ENCODE data around the gene TMPRSS2. TPM values are rescaled to one million over a fixed set of nuclear protein-coding genes. Genes with fewer than 3 reads are reported as not detected.

The TMPRSS2 gene
- 0.10 TPM in 1 of 2 replicates, not detected in the other for total RNA-seq

DNA sequence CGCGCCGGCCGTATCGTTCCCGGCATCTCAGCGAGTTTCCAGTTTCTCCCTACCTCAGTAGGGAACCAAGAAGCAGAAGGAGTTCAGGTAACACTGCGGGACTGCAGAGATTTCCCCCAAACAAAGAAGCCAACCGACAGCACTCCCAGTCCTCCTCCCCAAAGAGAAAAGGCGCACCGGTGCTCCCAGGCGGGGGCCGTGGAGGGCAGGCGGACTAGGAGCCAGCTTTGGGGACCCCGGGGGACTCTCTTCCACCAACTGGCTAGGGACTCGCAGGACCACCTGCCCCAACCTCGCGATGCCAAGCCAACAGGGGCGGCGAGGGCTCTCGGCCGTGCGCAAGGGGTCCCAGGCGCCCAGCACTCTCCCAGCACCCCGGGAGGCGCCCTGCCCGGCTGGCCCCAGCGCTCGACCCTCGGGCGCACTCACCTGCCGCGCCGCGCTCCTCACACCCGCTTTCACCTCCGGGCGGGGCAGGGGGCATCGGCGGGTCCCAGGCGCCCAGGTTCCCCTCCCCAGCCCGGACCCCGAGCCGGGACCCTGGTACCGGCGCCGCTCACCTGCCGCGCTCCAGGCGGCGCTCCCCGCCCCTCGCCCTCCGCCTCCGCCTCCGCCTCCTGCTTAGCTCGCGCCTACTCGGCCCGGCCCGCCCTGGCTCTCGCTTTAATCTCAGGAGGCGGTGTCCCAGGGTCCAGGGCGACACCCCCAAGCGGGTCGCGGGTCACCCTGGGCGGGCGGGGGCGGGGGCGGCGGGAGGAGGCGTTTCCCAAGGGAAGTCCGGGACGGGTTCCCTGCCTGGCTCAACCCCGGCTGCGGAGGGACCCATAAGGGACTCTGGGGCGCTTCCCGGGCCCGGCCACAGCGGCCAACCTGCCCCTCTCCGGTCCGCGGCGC is at the start of gene TMPRSS2:
TSS of gene TMPRSS2 (minus strand) at position 638 of the 894 bp plus-strand sequence. CDS start 10,025 bp downstream, outside the sequence.
- no peak for DNase-seq (ENCODE audit: extremely low read depth, low read depth, low spot score)

DNA sequence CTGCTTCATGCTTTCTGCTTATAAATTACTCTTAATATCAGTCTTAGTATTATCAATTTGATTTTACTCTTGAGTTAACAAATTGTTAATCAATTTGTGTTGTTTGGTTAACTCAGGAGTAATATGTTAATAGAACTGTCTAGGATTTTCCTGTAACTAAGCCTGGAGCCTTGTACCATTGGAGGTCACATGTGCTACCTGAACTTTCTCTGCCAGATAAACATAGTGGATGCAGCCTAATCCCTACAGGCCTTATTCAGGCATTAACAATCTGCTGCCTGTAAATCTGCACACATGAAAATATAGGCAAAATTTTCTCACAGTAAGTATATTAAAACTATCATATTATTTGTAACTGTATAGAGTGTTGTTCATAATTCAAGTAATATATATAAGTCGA is 47.1 kb upstream of the TMPRSS2 start:
- DNase-seq (ENCODE audit: extremely low read depth, low read depth, low spot score): no peak

DNA sequence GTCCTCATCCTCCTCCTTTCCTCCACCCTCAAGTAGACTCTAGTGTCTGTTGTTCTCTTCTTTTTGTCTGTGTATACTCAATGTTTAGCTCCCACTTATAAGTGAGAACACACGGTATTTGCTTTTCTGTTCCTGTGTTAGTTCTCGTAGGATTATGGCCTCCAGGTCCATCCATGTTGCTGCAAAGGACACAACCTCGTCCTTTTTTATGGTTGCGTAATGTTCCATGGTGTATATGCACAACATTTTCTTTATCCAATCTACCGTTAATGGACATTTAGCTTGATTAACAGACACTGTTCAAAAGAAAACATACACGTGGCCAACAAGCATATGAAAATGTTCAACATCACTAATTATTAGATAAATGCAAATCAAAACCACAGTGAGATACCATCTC is 44.3 kb upstream of the TMPRSS2 start:
- no peak for DNase-seq (ENCODE audit: extremely low read depth, low read depth, low spot score)

DNA sequence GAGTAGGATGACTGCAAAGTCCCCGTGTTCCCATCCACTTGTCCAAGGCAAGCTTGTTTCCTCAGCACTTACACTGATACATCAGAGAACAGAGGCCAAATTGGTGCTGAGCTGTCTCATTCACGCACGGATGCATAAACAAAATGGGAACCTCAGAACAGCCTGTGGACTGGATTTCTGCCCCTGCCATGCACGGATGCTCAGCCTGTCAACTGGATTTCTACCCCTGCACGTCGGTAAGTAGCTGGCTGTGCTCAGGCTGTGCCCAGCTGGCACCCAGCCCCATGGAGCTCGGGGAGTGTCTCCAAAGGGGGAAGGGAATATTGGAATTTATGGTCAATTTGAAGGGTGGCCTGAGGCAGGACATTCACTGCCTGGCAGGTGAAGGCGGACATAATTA is 40.8 kb upstream of the TMPRSS2 start:
- no peak for DNase-seq (ENCODE audit: extremely low read depth, low read depth, low spot score)

DNA sequence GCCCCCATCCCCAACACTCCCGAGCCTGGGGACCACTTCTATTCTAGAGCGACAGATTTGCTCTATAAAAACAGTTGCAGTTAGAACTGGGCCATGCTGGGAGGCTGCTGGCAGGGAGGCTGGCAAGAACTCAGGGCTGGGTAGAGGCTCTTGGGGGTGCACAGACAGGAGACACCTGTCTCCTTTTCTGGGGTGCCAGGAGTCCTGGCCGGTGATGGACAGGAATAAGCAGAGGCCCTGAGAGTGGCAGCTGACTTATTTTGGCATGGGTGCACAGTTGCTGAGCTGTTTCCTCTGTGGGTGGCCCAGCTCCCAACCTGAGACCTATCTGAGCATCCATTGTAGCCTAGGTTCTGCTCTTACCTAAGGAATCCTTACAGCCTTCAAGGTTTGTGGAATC is 39.2 kb upstream of the TMPRSS2 start:
- no peak for DNase-seq (ENCODE audit: extremely low read depth, low read depth, low spot score)

DNA sequence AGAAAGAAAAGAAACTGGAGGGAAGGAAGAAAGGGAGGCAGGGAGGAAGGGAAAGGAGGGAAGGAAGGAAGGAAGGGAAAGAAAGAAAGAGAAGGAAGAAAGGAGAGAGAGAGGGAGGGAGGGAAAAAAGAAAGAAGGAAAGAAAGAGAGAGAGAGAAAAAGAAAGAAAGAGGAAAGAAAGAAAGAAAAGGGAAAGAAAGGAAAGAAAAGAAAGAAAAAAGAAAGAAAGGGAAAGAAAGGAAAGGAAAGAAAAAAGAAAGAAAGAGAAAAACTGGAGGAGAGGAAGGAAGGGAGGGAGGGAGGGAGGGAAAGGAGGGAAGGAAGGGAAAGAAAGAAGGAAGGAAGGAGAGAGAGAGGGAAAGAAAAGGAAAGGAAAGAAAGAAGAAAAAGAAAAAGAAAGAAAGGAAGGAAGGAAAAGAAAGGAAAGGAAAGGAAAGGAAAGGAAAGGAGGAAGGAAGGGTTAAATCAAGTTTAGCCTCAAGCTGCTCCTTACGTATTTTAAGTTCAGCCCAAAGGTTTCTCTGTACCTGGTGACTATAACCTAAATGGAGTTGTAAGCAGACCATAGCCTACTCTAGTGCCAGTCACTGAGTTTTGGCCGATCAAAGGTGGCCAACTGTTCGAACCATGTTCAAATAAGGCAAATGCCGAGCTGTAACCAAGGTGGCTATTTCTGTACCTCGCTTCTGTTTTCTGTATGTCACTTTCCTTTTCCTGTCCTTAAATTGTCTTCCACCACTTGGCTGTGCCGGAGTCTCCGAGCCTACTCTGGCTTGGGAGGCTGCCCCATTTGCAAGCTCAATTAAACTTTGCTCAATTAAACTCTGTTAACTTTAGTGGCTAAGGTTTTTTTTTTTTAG is 37.8 kb upstream of the TMPRSS2 start:
- no peak for DNase-seq (ENCODE audit: extremely low read depth, low read depth, low spot score)

DNA sequence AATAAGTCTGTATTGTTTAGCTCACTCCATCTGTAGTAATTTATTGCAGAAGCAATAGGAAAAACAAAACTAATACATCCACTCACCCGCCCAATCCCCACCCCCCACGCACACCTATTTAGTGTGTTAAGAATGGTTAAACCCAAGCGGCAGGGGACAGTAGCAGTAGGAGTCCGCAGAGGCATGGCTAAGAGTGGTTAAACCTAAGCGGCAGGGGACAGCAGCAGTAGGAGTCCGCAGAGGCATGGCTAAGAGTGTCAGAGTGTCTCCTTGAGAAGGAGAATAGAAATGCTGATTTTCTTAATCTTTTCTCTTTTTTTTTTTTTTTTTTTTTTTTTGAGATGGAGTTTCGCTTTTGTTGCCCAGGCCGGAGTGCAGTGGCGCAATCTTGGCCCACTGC is 34.8 kb upstream of the TMPRSS2 start:
- DNase-seq (ENCODE audit: extremely low read depth, low read depth, low spot score): no peak

DNA sequence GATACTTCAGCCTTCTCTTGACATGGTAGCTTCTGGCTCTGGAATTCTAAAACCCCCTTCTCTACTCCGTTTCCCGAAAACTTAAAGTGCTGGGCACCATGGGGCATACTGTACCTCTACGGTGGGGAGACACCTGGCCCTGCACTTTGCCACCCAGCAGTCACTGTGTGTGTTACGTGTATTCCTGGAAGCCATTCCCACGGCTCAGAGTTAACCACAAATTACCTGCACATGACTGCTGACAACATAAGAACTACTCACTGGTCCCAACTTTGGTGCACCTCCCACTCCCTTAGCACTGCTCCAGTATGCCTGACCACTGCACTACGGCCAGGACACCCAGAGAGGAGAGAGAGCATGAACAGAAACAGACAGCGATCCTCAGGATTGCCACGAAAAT is 29.4 kb upstream of the TMPRSS2 start:
- no peak for DNase-seq (ENCODE audit: extremely low read depth, low read depth, low spot score)

DNA sequence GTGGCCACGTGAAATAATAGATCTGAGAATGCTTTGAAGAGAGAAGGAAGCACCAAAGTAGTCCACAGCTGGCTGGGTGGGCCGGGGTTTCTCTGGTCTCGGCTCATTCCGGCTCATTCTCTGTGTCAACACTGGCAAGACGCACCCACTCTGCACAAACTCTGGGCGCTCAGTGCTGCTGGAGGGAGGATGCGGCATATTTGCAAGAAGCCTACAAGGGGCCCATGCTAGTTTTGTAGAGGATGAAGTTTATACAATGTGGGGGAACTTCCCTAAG is 28.8 kb upstream of the TMPRSS2 start:
- DNase-seq (ENCODE audit: extremely low read depth, low read depth, low spot score): no peak

DNA sequence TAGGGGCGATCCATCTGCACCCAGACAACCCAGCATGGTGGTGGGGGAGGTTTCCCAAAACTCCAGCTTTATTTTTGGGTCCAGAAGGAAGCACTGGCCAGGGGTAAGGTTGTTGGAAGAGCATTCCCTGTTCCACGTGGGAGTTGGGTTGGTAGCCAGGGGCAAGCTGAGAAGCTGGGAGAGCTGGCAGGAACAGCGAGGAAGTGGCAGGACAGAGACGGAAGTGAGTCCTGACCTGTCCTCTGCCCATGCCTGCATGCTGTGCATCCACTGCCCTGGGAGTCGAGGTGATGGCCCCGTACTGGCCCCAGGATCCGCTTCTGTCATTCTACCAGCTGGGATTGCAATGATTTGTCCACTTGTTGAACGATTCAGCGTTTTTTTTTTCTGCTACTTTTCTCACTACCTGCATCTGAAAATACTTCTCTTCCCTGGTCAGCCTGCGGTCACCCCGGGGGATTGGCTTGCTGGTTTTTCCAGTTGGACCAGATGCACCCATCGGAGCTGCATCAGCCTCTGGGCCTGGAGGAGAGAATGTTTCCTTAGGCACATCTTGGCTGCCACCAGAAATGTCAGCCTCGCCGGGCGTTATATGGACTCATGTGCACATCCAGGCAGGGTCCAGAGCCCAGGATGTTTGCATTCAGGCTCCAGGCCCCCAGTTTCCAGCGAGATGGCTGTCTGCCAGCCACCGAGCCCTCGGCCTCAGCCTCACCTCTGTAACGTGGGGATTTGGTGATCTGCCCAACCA is 28.3 kb upstream of the TMPRSS2 start:
- no peak for DNase-seq (ENCODE audit: extremely low read depth, low read depth, low spot score)

DNA sequence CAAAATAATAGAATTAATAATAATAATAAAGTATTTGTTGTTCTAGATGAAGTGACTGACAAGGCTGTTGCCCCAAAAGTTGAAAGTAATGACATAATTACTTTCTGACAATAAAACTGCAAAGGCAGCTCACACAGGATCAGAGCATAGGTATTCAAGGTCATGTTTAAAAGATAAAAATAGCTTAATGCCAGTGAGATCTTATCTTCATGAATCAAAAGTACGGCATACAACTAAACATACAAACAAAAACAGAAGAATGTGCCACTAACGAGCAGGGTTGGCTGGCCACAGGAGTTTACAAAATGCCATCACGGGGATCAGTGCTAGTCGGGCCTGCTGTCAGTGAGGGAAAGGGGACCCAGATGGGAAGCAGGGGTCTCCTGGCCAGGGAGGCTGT is 22.4 kb upstream of the TMPRSS2 start:
- no peak for DNase-seq (ENCODE audit: extremely low read depth, low read depth, low spot score)

DNA sequence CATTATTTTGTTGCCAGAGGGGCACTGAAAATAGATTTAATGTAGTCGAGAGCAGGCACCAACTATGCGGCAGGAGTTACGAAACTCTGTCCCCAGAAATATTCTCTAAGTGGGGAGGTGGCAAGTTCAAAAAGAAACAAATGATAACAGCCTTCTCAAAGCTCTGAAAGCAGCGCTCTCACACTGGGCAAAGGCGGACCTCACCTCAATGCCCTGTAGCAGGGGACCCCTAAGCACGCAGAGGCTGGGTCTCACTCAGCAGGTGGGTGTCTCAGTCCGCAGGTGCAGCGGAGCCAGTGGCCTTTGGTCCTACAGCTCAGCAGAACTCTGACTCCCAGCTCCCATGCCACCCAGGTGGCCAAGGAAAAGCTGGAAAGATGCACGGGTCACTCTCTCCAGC is 21.8 kb upstream of the TMPRSS2 start:
- no peak for DNase-seq (ENCODE audit: extremely low read depth, low read depth, low spot score)

DNA sequence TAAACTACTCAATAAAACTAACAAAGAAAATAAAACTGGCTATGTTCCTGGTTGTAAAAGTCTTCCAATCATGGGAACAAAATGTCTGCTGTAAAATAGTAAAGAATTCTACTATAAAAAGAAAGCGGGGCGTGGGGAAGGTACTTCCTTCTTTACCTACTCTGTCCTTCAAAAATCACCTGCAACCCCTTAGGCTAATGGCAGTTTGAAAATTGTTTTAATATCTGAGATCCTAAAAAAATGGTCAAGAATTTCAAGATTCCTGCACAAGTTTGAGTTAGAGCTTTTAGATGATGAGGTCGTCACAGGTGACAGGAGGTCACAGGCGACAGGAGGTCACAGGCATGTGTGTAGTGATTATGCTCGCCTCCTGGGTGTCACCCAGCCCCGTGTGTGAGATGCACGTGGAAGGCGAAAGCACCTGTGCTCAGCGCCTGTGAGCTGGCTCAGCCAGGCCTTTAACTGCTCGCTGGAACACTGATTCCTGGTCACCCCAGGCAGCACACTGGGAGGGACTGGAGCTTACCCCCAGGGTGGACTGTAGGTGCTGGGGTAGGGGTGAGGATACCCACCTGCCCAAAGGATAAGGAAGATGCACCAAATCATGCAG is 18.6 kb upstream of the TMPRSS2 start:
- no peak for DNase-seq (ENCODE audit: extremely low read depth, low read depth, low spot score)

DNA sequence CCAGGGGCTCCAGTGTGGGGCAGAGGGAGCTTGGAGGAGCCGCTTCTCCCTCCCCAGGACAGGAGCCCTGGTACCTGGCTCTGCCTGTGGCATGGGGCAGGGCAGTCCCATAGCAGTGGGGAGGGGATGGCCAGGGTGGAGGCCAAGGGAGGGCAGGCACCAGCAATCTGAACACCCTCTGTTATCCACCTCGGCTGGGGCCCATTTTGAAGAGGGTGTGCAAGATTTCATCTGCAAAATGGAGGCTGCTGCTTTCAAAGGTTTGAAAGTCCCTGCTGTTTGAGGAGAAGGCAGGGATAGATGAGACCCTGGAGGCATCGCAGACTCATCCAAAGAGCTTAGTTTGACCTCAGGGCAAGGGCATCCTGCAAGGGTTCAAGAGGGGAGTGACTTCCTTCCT is 15.2 kb upstream of the TMPRSS2 start:
- DNase-seq (ENCODE audit: extremely low read depth, low read depth, low spot score): no peak

DNA sequence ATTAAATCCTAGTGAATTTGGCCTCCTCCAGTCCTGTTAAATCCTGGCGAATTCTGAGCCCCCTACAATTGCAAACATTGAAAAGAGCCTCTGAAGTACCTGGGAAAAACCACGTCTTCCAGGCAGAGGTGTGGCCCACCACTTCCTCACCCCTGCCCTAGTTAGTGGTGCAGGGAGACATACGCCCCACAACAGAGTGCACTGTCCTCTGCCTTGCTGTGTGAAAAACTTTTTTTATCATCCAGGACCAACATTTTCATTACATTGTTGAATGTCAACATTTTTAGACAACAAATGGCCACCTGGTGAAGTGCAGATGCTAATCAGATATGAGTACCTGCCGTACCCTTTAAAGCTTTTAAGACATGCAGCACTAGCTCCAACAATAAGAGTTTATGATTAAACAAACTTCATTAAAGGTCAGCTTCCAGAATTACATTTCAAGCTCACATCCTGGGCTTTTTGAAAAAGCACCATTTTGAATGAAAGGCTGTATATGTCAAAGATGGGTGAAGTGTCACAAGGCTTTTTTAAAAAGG is 13.6 kb upstream of the TMPRSS2 start:
- DNase-seq (ENCODE audit: extremely low read depth, low read depth, low spot score): no peak

DNA sequence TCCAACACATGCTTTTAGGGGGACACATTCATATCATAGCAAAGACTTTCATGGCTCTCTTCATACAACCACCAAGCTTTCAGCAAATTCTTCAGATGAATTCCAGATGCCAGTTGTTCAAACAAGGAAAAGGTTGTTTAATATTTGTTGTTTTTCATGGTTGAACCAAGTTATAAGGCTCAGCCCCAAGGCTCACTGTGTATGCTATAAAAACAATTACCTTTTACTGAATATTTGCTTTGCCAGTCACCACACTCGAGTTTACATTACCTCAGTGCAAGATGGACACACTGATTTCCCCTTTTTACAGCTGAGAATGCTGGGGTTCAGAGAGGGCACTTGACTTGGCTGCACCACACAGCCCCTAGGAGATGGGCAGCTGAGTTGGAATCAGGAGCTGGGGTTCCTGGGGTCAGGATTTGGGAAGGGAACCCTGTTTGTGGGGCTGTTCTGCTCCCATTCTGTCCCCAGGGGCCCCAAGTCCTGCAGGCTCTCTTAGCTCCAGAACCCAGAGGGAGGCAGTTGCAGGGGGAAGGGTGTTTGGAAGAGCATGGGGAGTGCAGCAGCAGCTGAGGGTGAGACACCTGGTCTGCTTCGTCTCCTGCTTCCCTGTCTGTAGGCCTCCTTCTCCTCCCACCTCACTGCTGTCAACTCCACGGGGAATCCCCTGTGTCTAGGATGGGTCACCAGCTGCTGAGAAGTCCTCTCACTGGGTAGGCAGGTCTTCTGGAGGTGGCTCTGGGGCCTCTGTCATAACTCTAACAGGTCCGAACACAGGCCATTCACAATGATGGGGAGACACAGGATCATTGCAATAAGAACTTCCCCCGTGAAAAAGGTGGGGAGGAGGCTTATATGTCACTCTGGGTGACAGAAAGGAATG is 12.8 kb upstream of the TMPRSS2 start:
- DNase-seq (ENCODE audit: extremely low read depth, low read depth, low spot score): no peak

DNA sequence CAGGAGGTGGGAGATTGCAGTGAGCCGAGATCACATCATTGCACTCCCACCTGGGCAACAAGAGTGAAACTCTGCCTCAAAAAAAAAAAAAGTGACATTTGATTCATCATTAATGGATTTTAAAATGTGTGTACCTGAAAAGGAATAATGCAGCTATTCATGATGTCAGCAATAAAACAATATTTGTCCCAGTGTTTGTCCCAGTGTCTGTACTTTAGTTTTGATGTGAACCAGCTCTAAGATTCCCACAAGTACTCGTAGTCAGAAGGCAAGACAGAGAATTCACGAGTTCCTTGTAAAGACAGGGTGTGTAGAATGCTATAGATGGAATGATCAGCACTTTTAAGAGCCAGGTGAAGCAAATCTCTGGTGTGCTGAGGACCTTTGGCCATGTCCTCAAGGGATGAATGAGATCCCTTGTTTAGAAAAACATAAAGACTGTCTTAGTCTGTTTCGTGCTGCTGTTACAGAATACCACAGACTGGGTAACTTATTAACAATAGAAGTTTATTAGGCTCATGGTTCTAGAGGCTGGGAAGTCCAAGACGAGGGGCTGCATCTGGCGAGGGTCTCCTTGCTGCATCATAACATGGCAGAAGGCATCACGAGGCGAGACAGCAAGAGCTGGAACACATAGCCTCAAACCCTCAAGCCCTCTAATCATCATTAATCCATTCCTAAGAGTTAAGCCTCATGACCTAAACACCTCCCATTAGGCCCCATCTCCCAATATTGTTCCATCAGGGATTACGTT is 12.0 kb upstream of the TMPRSS2 start:
- DNase-seq (ENCODE audit: extremely low read depth, low read depth, low spot score): no peak

DNA sequence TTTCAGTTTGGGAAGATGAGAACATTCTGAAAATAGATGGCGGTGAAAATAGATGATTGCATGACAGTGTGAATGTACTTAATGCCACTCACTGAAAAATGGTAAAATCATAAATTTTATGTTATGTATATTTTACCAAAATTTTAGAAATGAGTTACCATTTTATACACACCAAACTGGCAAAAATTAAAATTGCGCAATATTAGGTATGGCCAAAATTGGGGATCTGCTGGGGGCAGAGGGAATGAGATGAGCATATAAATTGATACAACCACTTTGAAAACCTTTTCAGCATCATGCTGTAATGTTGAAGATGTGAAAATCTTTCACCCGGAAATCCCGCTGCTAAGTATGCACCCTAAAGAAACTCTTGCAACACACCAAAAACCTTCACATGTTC is 10.8 kb upstream of the TMPRSS2 start:
- DNase-seq (ENCODE audit: extremely low read depth, low read depth, low spot score): no peak

DNA sequence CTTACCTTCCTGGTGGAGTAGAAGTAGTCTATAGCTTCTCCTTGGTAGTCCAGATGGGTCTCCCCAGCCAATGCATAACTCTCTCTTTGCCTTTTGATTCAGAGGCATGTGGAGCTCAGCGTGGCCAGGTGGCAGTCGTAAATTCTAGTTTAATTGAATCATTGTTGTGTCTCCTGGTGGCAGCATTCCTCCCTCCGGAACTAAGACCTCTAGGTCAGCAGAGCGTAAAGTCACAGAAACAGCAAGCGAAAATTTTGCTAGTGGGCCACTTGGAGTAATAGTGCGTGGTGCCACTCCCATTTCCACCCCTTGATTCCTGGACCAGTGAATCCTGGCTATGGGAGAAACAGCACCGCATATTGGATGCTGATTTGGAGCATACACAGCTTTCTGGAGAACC is 3.9 kb upstream of the TMPRSS2 start:
- DNase-seq (ENCODE audit: extremely low read depth, low read depth, low spot score): no peak

Measured in glomerular endothelial cell (primary cell).